HG03045 (cell line): ENCODE data around the gene SLC2A4RG.
"Not testable (repeated sequence)": the region's sequence is repeated elsewhere in the genome, so short reads cannot be mapped to it uniquely, and the experiment has no call there.

Experiments
- ATAC-seq: cut with Tn5 transposase; IDR thresholded peaks from one replicate; pipeline ENCODE4 v1.9.1; 2021; ENCODE audit warnings: mild to moderate bottlenecking, moderate library complexity; ENCODE audit not compliant: unreplicated experiment

Gene SLC2A4RG

DNA sequence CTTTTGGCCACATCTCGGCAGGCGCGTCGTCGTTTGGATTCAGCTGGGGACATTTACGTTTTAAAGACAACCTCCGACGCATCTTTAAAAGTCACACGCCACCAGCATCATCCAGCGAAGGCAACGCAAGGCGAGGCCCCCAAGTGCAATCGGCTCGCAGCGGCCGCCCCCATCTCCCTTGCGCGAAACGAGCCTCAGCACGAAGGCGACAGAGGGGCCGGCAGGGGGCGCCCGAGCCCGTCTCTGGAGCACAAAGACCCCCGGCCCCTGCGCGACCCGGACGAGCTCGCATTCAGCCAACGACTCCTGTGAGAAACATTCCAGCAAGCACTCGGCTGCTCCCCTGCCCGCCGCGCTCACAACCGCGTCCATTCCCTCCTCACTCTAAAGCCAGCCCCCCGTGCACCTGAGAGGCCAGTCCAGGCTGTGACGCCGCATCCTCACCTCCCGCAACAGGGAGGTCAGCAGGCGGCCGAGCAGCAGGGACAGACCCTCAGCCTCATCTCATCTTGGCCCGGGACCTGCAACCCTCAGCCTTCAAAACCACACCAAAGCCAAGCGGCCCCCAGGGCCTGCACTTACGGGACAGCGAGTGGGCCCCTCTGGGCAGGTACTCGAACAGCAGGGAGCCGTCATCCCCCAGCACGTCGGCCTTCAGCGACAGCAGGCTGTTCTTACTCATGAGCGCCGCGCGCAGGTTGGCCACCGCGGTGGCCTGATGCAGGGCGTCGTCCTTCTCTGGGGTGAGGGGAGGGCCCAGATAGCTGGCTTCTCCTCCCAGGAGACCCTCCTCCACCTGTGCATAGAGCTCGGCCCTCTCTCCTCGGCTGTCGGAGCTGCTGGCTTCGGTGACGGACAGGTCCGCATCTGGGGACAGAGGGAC lies 35.8 kb downstream of the SLC2A4RG start:
- ATAC-seq = no peak

GRCh38 chr20:63776875-63777274 lies 37.3 kb downstream of the SLC2A4RG start:
- ATAC-seq = not testable (repeated sequence)

DNA sequence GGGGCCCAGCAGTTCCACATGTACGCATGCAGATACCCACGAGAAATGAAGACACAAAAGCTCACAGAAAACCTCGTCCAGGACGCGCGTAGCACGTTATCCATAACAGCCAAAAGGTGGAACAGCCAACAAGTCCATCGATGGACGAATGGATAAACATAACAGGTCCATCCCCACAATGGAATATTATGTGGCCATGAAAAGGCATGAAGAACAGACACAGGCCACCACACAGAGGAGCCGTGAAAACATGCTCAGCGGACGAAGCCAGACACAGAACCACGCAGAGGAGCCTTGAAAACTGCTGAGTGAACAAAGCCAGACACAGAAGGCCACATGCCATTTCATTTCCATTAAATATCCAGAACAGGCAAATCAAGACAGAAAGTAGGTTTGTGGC lies 38.0 kb downstream of the SLC2A4RG start:
- ATAC-seq = no peak

DNA sequence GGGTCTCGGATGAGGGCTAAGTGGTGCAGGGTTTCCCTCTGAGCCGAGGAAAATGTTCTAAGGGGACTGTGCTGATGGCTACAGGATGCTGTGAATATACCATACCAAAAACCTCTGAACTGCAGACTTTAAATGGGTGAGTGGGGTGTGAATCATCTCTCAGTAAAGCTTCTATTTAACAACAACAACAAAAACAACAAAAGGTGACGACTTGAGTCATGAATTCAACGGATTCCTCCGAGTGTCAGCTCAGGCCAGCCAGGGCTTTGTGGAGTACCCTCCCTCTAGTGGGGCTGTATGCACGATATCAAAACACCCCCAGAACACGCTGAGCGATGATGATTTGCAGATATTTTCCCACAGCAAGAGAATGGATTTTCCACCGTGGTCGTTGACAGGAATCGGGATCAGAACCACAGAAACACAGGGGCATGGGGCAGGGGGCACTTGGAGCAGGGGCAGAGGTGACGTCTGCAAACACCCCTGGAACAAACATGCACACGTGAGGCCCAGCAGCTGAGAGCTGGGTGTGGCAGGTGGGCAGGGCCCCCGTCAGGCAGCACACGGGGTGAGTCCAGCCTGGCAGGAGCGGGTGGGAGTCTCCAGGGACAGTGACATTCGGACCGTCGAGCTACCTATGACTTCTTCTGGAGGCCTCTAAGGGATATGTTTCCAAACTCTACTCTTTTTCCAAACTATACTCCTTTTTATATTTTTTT lies 38.6 kb downstream of the SLC2A4RG start:
- ATAC-seq = no peak

DNA sequence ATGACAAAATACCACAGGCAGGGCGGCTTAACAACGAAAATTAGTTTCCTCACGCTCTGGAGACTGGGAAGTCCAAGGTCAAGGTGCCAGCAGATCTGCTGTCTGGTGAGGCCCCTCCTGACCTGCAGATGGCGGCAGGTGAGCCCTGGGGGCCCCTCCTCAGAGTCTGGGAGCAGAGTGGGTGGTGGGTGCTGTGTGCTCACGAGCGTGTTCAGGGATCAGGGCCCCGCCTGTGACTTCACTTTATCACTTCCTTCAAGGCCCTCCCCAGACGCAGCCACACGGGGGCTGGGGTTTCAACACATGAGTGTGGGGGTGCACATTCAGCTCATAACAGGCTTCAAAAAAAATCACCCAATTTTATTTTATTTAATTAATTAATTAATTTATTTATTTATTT lies 39.3 kb downstream of the SLC2A4RG start:
- no peak for ATAC-seq

GRCh38 chr20:63781181-63781580 lies 41.6 kb downstream of the SLC2A4RG start:
- no peak for ATAC-seq

- no peak for ATAC-seq
Measured at GRCh38 chr20:63782051-63782471, 42.5 kb downstream of the SLC2A4RG start.

- ATAC-seq = no peak
Measured at GRCh38 chr20:63782521-63782971, 43.0 kb downstream of the SLC2A4RG start.

- no peak for ATAC-seq
Measured at GRCh38 chr20:63783970-63784369, 44.4 kb downstream of the SLC2A4RG start.

DNA sequence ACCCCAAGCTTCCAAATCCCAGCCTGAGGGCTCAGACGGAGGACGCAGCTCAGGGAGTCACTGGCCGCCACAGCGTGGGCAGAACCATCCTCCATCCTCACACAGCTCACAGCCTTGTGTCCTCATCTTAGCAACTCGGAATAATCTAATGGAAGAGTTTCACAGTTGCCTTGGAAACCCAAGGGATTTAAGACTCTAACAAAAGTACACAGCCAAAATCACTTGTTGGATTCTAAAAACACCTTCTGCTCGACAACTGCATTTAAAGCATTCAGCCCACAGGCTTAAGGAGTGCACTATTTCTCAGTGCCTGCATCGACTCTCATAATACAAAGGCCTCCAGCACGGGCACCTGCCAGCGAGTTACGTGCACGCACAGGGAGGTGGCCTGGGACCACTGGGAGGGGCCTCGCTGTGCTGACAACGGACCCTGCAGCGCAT lies 46.1 kb downstream of the SLC2A4RG start:
- no peak for ATAC-seq

- ATAC-seq = no peak
Measured at GRCh38 chr20:63787302-63787701, 47.7 kb downstream of the SLC2A4RG start.

DNA sequence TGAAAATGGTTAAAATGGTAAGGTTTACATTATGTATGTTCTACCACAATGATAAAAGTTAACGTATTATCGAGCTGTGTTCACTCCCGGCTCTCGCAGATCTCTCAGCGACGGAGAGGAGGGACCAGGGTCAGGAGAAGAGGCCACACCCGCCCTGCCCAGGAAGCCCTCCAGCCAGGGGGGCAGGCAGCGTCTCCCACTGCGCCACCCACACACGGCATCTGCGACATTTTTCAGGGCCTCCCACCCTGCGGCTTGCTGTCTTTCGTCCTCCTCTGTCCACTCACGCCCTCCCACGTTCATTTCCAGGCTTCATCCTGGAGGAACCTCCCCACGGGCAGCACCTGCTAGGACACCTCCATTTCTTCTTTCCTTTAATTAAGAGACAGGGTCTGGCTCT lies 48.2 kb downstream of the SLC2A4RG start:
- no peak for ATAC-seq

DNA sequence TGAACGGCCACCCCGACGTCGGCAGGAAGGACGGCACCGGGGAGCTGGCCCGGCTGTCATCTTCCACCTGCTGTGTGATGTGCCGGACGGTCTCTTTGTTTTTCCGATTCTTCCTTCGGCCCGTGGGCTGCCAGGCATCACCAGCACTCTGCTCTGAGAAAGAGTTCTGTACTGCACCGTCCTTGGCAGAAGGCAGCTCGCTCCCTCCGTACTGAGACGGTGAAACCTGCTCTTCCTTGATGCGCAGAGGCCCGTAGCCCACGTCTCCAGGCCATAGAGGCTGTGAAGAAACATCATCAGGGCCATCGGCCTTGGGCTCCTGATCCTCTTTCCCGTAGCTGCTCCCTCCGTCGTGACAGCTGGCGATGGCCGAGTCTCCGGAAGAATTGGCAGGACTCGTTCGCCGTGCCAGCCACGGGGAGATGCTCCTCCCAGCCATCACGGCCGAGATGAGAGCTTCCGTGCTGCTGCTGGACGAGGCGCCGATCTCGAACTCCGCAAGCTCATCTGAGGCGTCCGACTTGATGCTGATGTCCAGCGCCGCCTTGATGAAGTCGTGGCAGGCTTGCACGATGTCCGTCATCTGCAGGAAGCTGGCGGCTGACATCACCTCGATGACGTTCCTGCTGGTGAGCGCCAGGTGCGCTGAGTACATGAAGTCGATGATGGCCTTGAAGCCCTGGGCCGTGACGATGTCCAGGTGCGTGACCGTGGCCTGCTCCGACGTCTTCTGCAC lies 50.4 kb downstream of the SLC2A4RG start:
- ATAC-seq = no peak

DNA sequence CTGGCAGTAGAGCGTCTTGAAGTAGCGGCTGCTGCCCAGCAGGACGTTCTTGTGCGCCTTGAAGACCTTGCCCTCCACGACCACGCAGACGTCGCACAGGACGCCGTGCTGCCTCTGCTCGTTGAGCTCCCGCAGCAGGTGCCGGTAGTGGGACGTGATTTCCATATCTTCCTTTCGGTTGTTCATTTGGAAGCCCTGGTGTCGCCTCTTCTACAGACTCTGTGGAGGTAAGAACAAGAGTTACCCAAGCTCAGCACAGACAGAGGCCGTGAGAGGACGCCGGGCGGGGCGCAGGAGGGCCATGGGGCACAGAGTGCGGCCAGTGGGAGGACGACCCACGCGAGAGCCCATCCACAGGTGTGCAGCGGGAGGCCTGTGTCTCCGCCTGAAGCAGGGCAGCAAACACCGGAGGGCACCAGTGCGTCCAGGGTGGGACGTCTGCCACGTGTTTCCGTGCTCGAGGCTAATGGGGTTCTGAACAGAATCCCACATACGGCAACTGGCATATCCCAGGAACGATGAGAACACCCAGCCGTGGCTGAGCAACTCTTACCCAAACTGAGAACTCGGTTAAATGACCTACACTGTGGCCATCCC lies 51.1 kb downstream of the SLC2A4RG start:
- no peak for ATAC-seq

DNA sequence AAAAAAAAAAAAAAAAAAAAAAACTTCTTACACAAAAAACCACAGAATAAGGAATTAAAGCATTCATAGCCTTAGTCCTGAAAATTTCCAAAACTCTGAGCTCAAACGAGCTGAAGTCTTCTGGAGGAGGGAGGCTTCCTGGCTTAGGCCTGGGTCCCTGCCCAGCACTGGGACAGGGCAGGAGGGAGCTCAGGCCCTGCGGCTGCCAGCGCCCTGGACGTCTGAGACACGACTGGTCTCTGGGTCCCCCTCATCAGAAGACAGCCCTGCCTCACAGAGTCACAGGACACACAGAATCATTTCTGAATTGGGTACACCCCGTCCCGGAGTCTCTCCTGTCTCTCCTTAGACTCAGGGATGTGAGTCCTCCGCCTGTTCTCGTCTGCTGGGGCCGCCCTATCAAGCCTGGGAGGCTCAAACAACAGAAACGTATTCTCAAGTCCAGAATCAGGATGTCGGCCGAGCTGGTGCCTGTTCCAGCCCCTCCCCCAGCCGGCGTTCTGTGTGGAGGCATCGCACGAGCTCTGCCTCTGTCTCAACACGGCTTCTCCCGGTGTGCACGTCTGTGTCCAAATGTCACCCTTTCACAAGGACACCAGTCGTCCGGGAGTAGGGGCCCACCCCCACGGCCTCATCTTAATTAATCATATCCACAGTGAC lies 52.1 kb downstream of the SLC2A4RG start:
- ATAC-seq = no peak

DNA sequence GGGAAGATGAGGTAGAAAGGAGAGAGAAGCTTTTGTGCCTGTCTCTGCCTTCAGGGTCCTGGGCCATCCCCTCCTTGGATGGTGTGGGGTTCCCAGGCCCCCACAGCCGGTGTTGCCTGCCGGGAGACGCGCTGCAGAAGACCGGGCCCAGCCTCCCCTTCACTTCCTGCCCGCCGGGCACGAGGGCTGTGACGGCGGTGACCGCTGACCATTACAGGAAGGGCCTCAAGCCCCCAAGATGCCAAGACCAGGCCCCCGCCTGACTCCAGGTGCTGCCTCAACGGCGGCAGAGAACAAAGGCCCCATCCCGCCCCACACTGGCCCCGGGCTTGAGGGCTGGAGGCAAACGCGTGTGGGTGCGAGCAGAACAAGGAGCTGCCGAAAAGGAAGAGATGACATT lies 53.3 kb downstream of the SLC2A4RG start:
- no peak for ATAC-seq
